ENCODE data around the gene GGT1.

GGT1 gene

GRCh38 chr22:24584166-24584790 lies 18.7 kb upstream of the GGT1 start:
- Histone ChIP-seq H3K27me3 (replicated peaks; ENCODE audit: control insufficient read depth, insufficient read depth, low read length, poor library complexity, severe bottlenecking) (no peaks in the 10 kb centered on the region), H3K4me1 (ENCODE audit: control insufficient read depth, insufficient read depth, low read length, poor library complexity, severe bottlenecking) (no peaks in the 10 kb centered on the region), H3K4me3 (ENCODE audit: insufficient read depth, low read depth, low read length, poor library complexity, severe bottlenecking) (no peak overlapping the region), H3K36me3 (ENCODE audit: control insufficient read depth, insufficient read depth, low read length) (no peaks in the 10 kb centered on the region), H3K9me3 (ENCODE audit: control insufficient read depth, low read length) (no peaks in the 10 kb centered on the region), H3K27ac (ENCODE audit: insufficient read depth, low read length, poor library complexity, severe bottlenecking) (no peak overlapping the region)
- no peak for DNase-seq

- no peak for DNase-seq
- Histone ChIP-seq H3K9me3 (ENCODE audit: control insufficient read depth, low read length) (no peaks in the 10 kb centered on the region), H3K4me1 (ENCODE audit: control insufficient read depth, insufficient read depth, low read length, poor library complexity, severe bottlenecking) (no peaks in the 10 kb centered on the region), H3K36me3 (ENCODE audit: control insufficient read depth, insufficient read depth, low read length) (no peaks in the 10 kb centered on the region), H3K27ac (ENCODE audit: insufficient read depth, low read length, poor library complexity, severe bottlenecking) (no peak overlapping the region), H3K4me3 (ENCODE audit: insufficient read depth, low read depth, low read length, poor library complexity, severe bottlenecking) (no peak overlapping the region), H3K27me3 (replicated peaks; ENCODE audit: control insufficient read depth, insufficient read depth, low read length, poor library complexity, severe bottlenecking) (no peaks in the 10 kb centered on the region)
These were observed 18.1 kb upstream of the GGT1 start for GRCh38 chr22:24584871-24585411.

GRCh38 chr22:24585461-24585860 lies 17.5 kb upstream of the GGT1 start:
- Histone ChIP-seq H3K9me3 (ENCODE audit: control insufficient read depth, low read length) (no peaks in the 10 kb centered on the region), H3K4me1 (ENCODE audit: control insufficient read depth, insufficient read depth, low read length, poor library complexity, severe bottlenecking) (no peaks in the 10 kb centered on the region), H3K27me3 (replicated peaks; ENCODE audit: control insufficient read depth, insufficient read depth, low read length, poor library complexity, severe bottlenecking) (no peaks in the 10 kb centered on the region), H3K36me3 (ENCODE audit: control insufficient read depth, insufficient read depth, low read length) (no peaks in the 10 kb centered on the region), H3K4me3 (ENCODE audit: insufficient read depth, low read depth, low read length, poor library complexity, severe bottlenecking) (no peak overlapping the region), H3K27ac (ENCODE audit: insufficient read depth, low read length, poor library complexity, severe bottlenecking) (no peak overlapping the region)
- no peak for DNase-seq

- H3K27ac ChIP-seq (ENCODE audit: insufficient read depth, low read length, poor library complexity, severe bottlenecking), result no peak overlapping the region
- DNase-seq, result no peak
- H3K27me3 ChIP-seq (replicated peaks; ENCODE audit: control insufficient read depth, insufficient read depth, low read length, poor library complexity, severe bottlenecking), result no peaks in the 10 kb centered on the region
- H3K9me3 ChIP-seq (ENCODE audit: control insufficient read depth, low read length), result no peaks in the 10 kb centered on the region
- H3K4me1 ChIP-seq (ENCODE audit: control insufficient read depth, insufficient read depth, low read length, poor library complexity, severe bottlenecking), result no peaks in the 10 kb centered on the region
- no peak overlapping the region for H3K4me3 ChIP-seq (ENCODE audit: insufficient read depth, low read depth, low read length, poor library complexity, severe bottlenecking)
- no peaks in the 10 kb centered on the region for H3K36me3 ChIP-seq (ENCODE audit: control insufficient read depth, insufficient read depth, low read length)
These were observed 17.0 kb upstream of the GGT1 start for GRCh38 chr22:24585927-24586546.

- peaks cover 2% of the 10 kb centered on the region for H3K4me1 ChIP-seq (ENCODE audit: control insufficient read depth, insufficient read depth, low read length, poor library complexity, severe bottlenecking)
- H3K4me3 ChIP-seq (ENCODE audit: insufficient read depth, low read depth, low read length, poor library complexity, severe bottlenecking), result no peak overlapping the region
These were observed 15.7 kb upstream of the GGT1 start for GRCh38 chr22:24587251-24587650.

GRCh38 chr22:24587948-24588347 lies 15.0 kb upstream of the GGT1 start:
- no peak for DNase-seq
- Histone ChIP-seq H3K27ac (ENCODE audit: insufficient read depth, low read length, poor library complexity, severe bottlenecking) (no peak overlapping the region), H3K4me1 (ENCODE audit: control insufficient read depth, insufficient read depth, low read length, poor library complexity, severe bottlenecking) (peaks cover 6% of the 10 kb centered on the region), H3K4me3 (ENCODE audit: insufficient read depth, low read depth, low read length, poor library complexity, severe bottlenecking) (no peak overlapping the region), H3K9me3 (ENCODE audit: control insufficient read depth, low read length) (no peaks in the 10 kb centered on the region), H3K36me3 (ENCODE audit: control insufficient read depth, insufficient read depth, low read length) (no peaks in the 10 kb centered on the region), H3K27me3 (replicated peaks; ENCODE audit: control insufficient read depth, insufficient read depth, low read length, poor library complexity, severe bottlenecking) (no peaks in the 10 kb centered on the region)

More at GRCh38 chr22:24587251-24587650, 15.7 kb upstream of the GGT1 start:
- Histone ChIP-seq H3K27ac (ENCODE audit: insufficient read depth, low read length, poor library complexity, severe bottlenecking) (no peak overlapping the region), H3K36me3 (ENCODE audit: control insufficient read depth, insufficient read depth, low read length) (no peaks in the 10 kb centered on the region), H3K27me3 (replicated peaks; ENCODE audit: control insufficient read depth, insufficient read depth, low read length, poor library complexity, severe bottlenecking) (no peaks in the 10 kb centered on the region), H3K9me3 (ENCODE audit: control insufficient read depth, low read length) (no peaks in the 10 kb centered on the region)
- no peak for DNase-seq

- no peak overlapping the region for H3K27ac ChIP-seq (ENCODE audit: insufficient read depth, low read length, poor library complexity, severe bottlenecking)
- H3K4me3 ChIP-seq (ENCODE audit: insufficient read depth, low read depth, low read length, poor library complexity, severe bottlenecking), result no peak overlapping the region
- H3K27me3 ChIP-seq (replicated peaks; ENCODE audit: control insufficient read depth, insufficient read depth, low read length, poor library complexity, severe bottlenecking), result no peaks in the 10 kb centered on the region
- no peaks in the 10 kb centered on the region for H3K36me3 ChIP-seq (ENCODE audit: control insufficient read depth, insufficient read depth, low read length)
- no peaks in the 10 kb centered on the region for H3K9me3 ChIP-seq (ENCODE audit: control insufficient read depth, low read length)
- DNase-seq, result no peak
- peaks cover 8% of the 10 kb centered on the region for H3K4me1 ChIP-seq (ENCODE audit: control insufficient read depth, insufficient read depth, low read length, poor library complexity, severe bottlenecking)
These were observed 14.6 kb upstream of the GGT1 start for GRCh38 chr22:24588381-24588756.

GRCh38 chr22:24588757-24589481 lies 14.1 kb upstream of the GGT1 start:
- no peaks in the 10 kb centered on the region for H3K36me3 ChIP-seq (ENCODE audit: control insufficient read depth, insufficient read depth, low read length)
- no peak overlapping the region for H3K27ac ChIP-seq (ENCODE audit: insufficient read depth, low read length, poor library complexity, severe bottlenecking)
- DNase-seq, result no peak
- no peak overlapping the region for H3K4me3 ChIP-seq (ENCODE audit: insufficient read depth, low read depth, low read length, poor library complexity, severe bottlenecking)
- peaks cover 8% of the 10 kb centered on the region for H3K4me1 ChIP-seq (ENCODE audit: control insufficient read depth, insufficient read depth, low read length, poor library complexity, severe bottlenecking)
- no peaks in the 10 kb centered on the region for H3K9me3 ChIP-seq (ENCODE audit: control insufficient read depth, low read length)
- H3K27me3 ChIP-seq (replicated peaks; ENCODE audit: control insufficient read depth, insufficient read depth, low read length, poor library complexity, severe bottlenecking), result no peaks in the 10 kb centered on the region

- Histone ChIP-seq H3K27ac (ENCODE audit: insufficient read depth, low read length, poor library complexity, severe bottlenecking) (no peak overlapping the region), H3K4me1 (ENCODE audit: control insufficient read depth, insufficient read depth, low read length, poor library complexity, severe bottlenecking) (peaks cover 8% of the 10 kb centered on the region), H3K9me3 (ENCODE audit: control insufficient read depth, low read length) (no peaks in the 10 kb centered on the region), H3K36me3 (ENCODE audit: control insufficient read depth, insufficient read depth, low read length) (no peaks in the 10 kb centered on the region), H3K27me3 (replicated peaks; ENCODE audit: control insufficient read depth, insufficient read depth, low read length, poor library complexity, severe bottlenecking) (no peaks in the 10 kb centered on the region), H3K4me3 (ENCODE audit: insufficient read depth, low read depth, low read length, poor library complexity, severe bottlenecking) (no peak overlapping the region)
- DNase-seq, result no peak
These were observed 13.4 kb upstream of the GGT1 start for GRCh38 chr22:24589518-24590030.
